HEK293 (cell line): ENCODE measurements around the gene FSIP1.

ENCODE experiments used
- AEBP2 ChIP-seq: fragments of 450-650 bp; formaldehyde crosslinking; IDR thresholded peaks from 2 replicates; pipeline ENCODE4 v1.5.1; 2016; ENCODE audit warnings: missing biosample characterization, missing genetic modification characterization, borderline replicate concordance
- GFI1B ChIP-seq: fragments of 450-650 bp; formaldehyde crosslinking; IDR thresholded peaks from 2 replicates; pipeline ENCODE4 v1.5.1; 2016; ENCODE audit warnings: missing biosample characterization, missing genetic modification characterization
- GLIS1 ChIP-seq: fragments of 450-650 bp; formaldehyde crosslinking; IDR thresholded peaks from 2 replicates; pipeline ENCODE4 v1.5.1; 2016; ENCODE audit warnings: missing biosample characterization, missing genetic modification characterization
- HIC1 ChIP-seq: fragments of 450-650 bp; formaldehyde crosslinking; IDR thresholded peaks from 2 replicates; pipeline ENCODE4 v1.5.1; 2016; ENCODE audit warnings: missing biosample characterization, missing genetic modification characterization
- MYNN ChIP-seq: fragments of 450-650 bp; formaldehyde crosslinking; IDR thresholded peaks from 2 replicates; pipeline ENCODE4 v1.5.1; 2016; ENCODE audit warnings: missing biosample characterization, missing genetic modification characterization, borderline replicate concordance
- REST ChIP-seq: fragments of 450-650 bp; formaldehyde crosslinking; IDR thresholded peaks from 2 replicates; pipeline ENCODE4 v1.5.1; 2016; ENCODE audit warnings: missing biosample characterization, missing genetic modification characterization
- SALL2 ChIP-seq: fragments of 450-650 bp; formaldehyde crosslinking; IDR thresholded peaks from 2 replicates; pipeline ENCODE4 v1.5.0; 2017; ENCODE audit warnings: missing biosample characterization, mild to moderate bottlenecking, missing genetic modification characterization, borderline replicate concordance
- SP2 ChIP-seq: fragments of 450-650 bp; formaldehyde crosslinking; IDR thresholded peaks from 2 replicates; pipeline ENCODE4 v1.5.1; 2016; ENCODE audit warnings: missing biosample characterization, missing genetic modification characterization
- ZBTB1 ChIP-seq: fragments of 450-650 bp; formaldehyde crosslinking; IDR thresholded peaks from 2 replicates; pipeline ENCODE4 v1.5.1; 2016; ENCODE audit warnings: missing biosample characterization, missing genetic modification characterization
- ZFP37 ChIP-seq: fragments of 450-650 bp; formaldehyde crosslinking; IDR thresholded peaks from 2 replicates; pipeline ENCODE4 v1.5.1; 2016; ENCODE audit warnings: missing biosample characterization, missing genetic modification characterization
- ZNF16 ChIP-seq: fragments of 450-650 bp; formaldehyde crosslinking; IDR thresholded peaks from 2 replicates; pipeline ENCODE4 v1.5.1; 2016; ENCODE audit warnings: low read depth, missing biosample characterization, missing genetic modification characterization
- ZNF211 ChIP-seq: fragments of 450-650 bp; formaldehyde crosslinking; IDR thresholded peaks from 2 replicates; pipeline ENCODE4 v1.5.1; 2016; ENCODE audit warnings: low read depth, missing biosample characterization, missing genetic modification characterization
- ZNF248 ChIP-seq: fragments of 450-650 bp; formaldehyde crosslinking; IDR thresholded peaks from 2 replicates; pipeline ENCODE4 v1.5.1; 2017; ENCODE audit warnings: missing biosample characterization, missing genetic modification characterization
- ZNF280C ChIP-seq: fragments of 450-650 bp; formaldehyde crosslinking; IDR thresholded peaks from 2 replicates; pipeline ENCODE4 v1.5.1; 2016; ENCODE audit warnings: missing biosample characterization, missing genetic modification characterization
- ZNF335 ChIP-seq: fragments of 450-650 bp; formaldehyde crosslinking; conservative IDR thresholded peaks from 2 replicates; pipeline ENCODE4 v1.5.1; 2016; ENCODE audit warnings: missing biosample characterization, missing genetic modification characterization
- ZNF366 ChIP-seq: fragments of 450-650 bp; formaldehyde crosslinking; conservative IDR thresholded peaks from 2 replicates; pipeline ENCODE4 v1.5.1; 2016; ENCODE audit warnings: missing biosample characterization, missing genetic modification characterization
- ZNF394 ChIP-seq: fragments of 450-650 bp; formaldehyde crosslinking; IDR thresholded peaks from 2 replicates; pipeline ENCODE4 v1.5.1; 2016; ENCODE audit warnings: missing biosample characterization, missing genetic modification characterization, mild to moderate bottlenecking, moderate library complexity, borderline replicate concordance
- ZNF404 ChIP-seq: fragments of 450-650 bp; formaldehyde crosslinking; IDR thresholded peaks from 2 replicates; pipeline ENCODE4 v1.5.1; 2017; ENCODE audit warnings: missing biosample characterization, missing genetic modification characterization
- ZNF449 ChIP-seq: fragments of 450-650 bp; formaldehyde crosslinking; IDR thresholded peaks from 2 replicates; pipeline ENCODE4 v1.5.1; 2017; ENCODE audit warnings: missing biosample characterization, mild to moderate bottlenecking, missing genetic modification characterization, moderate library complexity
- ZNF48 ChIP-seq: fragments of 450-650 bp; formaldehyde crosslinking; IDR thresholded peaks from 2 replicates; pipeline ENCODE4 v1.5.1; 2016; ENCODE audit warnings: missing biosample characterization, missing genetic modification characterization
- ZNF501 ChIP-seq: fragments of 450-650 bp; formaldehyde crosslinking; IDR thresholded peaks from 2 replicates; pipeline ENCODE4 v1.5.1; 2016; ENCODE audit warnings: missing biosample characterization, missing genetic modification characterization
- ZNF529 ChIP-seq: fragments of 450-650 bp; formaldehyde crosslinking; IDR thresholded peaks from 2 replicates; pipeline ENCODE4 v1.5.1; 2017; ENCODE audit warnings: missing genetic modification characterization, missing biosample characterization; ENCODE audit not compliant: insufficient replicate concordance
- ZNF560 ChIP-seq: fragments of 450-650 bp; formaldehyde crosslinking; IDR thresholded peaks from 2 replicates; pipeline ENCODE4 v1.5.1; 2017; ENCODE audit warnings: missing biosample characterization, missing genetic modification characterization, borderline replicate concordance
- ZNF561 ChIP-seq: fragments of 450-650 bp; IDR thresholded peaks from 2 replicates; pipeline ENCODE4 v1.5.1; 2018; ENCODE audit warnings: missing biosample characterization, missing genetic modification characterization, borderline replicate concordance
- ZNF704 ChIP-seq: fragments of 450-650 bp; formaldehyde crosslinking; IDR thresholded peaks from 2 replicates; pipeline ENCODE4 v1.5.1; 2016; ENCODE audit warnings: missing biosample characterization, missing genetic modification characterization

Gene FSIP1

GRCh38 chr15:39782441-39783138 lies at the start of gene FSIP1 (continued):
- TF ChIP-seq ZNF366 (peak; percentile 82), ZNF394 (no peak), ZNF501 (0 out of 2 replicates have a peak, but pooled peaks have one; percentile 77), HIC1 (tag by site-specific recombination) (no peak), ZNF16 (tag by site-specific recombination) (no peak), ZFP37 (no peak), ZNF560 (no peak), ZNF248 (no peak), ZNF449 (no peak), ZNF561 (tag by site-specific recombination) (0 out of 2 replicates have a peak, but pooled peaks have one; percentile 33), ZBTB1 (tag by site-specific recombination) (no peak), SALL2 (no peak), SP2 (tag by site-specific recombination) (peak; percentile 83), ZNF335 (tag by site-specific recombination) (peak; percentile 71), GFI1B (tag by site-specific recombination) (no peak), ZNF211 (tag by site-specific recombination) (no peak), AEBP2 (no peak), MYNN (peak; percentile 31; the same call in 1 of the 2 replicates), GLIS1 (tag by site-specific recombination) (peak; percentile 75), ZNF280C (no peak), ZNF529 (tag by site-specific recombination) (no peak), ZNF704 (tag by site-specific recombination) (peak; percentile 25; the same call in 1 of the 2 replicates), ZNF404 (tag by site-specific recombination) (no peak), ZNF48 (tag by site-specific recombination) (no peak), REST (tag by site-specific recombination) (no peak)
